Activated T-cell treated with anti-CD3 and anti-CD28 coated beads for 48 hours (primary cell): ENCODE data around the gene CMSS1.

Experiments used
- DNase-seq: peaks from one replicate; pipeline ENCODE4 v3.0.0-alpha.2; 2020; ENCODE audit warnings: low read depth

Gene CMSS1

DNA sequence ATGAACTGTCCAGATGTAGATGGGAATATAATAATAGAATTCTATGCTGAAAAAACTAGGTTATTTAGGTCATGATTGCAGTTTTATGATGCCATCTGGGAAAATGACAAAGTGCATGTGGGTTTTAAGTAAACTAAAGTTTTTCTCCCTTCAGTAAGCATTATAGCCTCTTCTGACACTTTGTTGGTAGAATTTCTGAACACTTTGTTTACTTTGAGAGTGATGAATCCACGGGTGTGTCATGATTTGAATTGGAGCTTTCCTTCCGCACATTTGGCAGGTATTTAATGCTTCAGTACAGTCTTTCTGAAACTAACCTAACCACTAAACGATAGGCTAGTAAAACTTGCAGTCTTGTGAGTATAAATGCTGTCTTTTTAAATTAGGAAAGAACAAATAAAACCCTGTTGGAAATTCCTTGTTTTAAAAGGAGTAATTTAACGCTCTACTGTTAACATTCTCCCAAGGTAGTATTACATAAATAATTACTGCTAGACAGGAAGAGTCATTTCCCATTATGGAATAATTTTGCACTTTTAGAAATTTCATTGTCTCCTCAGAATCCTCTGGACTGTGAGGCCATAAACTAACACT, 289.7 kb downstream of the CMSS1 start:
- no peak for DNase-seq

DNA sequence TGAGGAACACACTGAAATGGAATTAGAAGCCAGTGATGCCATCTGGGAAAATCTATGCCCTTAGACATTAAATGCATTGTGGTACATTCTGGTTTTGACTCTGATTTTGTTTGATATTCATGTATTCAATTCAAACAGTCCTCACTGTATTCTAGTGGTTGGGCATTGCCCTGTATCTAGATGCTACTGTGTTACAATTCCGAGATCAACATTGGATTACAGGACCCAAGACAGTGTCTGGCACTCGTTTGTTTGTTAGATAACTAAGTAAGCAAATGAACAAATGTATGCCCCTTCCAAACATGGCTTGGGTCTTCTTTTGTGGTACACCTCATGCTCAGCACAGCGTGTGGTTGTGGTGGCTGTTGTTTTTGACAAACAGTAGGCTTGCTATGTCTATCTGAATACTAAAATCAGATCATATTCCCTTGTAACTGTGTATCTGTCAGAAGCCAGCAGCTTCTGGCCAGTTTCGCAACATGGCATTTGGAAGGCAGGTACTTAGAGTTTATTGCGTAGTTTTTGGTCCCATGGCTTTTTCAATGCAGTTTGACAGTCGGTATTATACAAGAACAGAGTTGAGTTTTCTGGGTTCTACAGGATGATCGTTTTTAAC, 290.9 kb downstream of the CMSS1 start:
- DNase-seq = no peak

DNA sequence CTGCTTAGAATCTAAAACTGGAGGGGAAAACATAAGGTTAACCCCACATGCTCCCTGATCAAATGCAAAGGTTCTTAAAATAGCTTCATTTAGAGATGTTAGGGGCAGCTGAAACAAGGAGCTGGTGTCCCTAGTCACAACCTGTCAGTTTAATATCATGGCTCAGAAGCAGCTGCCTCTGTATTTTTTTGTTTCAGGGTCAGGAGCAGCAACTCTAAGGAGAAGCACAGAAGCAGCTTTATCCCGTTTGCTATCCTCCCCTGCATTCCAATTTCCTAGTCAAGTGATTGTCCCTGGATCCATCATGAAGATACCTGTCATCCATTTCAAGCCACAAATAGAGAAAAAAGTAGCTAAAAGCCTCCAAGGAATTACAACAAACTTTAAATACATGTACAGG, 292.5 kb downstream of the CMSS1 start:
- DNase-seq = no peak

DNA sequence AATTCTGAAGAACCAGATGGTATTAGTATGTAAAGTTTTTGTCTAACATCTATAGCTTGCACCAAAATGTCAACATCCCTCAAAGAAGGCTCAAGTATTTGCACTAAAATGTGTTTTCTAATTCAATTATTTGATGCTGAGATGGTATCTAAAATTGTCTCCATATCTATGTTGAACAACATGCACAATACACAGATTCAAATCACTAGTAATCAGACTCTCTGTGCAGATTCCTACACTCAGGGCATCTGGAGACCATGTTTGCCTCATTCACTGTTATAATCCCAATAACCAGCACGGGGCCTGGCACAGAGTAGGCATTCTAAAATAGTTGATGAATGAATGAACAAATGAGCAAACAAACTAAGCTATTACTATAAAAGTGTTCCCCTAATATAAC, 294.1 kb downstream of the CMSS1 start:
- no peak for DNase-seq

DNA sequence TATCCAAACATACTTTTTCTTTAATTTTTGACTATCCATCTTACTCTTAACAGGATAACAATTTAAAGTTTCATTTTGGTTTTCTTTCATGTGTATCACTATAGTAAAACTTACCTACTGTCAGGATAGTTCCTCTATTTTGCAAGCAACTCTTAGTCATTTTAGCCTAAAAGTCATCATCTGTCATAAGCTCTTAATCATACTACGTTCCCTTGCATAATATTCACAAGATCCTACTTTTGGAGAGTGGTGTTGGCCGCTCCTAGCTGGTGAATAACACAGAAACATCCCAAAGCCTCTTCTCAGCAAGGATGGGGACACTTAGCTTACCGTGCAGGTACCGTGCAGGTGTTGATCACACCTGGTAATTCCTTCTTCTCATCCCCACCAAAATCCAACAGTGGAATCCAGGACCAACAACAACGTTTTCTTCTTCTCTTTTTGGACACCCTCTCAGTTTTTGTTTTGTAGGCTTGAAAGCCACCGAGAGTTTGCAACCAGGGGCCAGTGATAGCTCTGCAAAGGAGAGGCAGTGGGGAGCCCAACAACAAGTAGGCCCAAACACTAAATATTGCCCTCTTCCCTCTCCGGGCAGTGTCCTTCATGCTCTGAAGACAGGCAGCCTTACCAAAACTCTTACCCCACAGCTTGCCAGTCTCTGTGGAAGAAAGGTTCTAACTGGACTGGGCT, 296.2 kb downstream of the CMSS1 start:
- no peak for DNase-seq

- DNase-seq = no peak
Observed at GRCh38 chr3:100114413-100115030, 296.9 kb downstream of the CMSS1 start, which contains the start of gene FILIP1L. Gene FILIP1L (minus strand): TSS chr3:100114501.

- DNase-seq = no peak
Observed at GRCh38 chr3:100117093-100117492, 299.4 kb downstream of the CMSS1 start.

DNA sequence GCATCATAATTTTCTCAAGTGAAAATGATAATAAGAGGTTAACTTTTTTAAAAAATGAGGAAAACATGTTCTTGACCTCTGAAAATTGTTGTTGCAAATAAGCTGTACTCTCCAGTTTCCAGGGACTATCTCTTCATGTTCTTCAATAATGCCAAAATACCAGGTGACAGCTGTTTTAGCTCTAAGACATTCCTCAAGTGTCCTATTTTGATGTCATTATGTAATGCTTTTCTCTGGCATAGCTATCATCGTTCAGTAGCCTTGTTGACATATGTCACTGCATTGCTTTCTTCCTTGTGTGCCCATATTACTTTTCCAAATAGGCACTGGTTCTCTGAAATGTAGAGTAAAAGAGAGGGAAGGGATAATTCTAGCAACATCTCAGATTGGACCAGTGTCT, 302.4 kb downstream of the CMSS1 start:
- no peak for DNase-seq

DNA sequence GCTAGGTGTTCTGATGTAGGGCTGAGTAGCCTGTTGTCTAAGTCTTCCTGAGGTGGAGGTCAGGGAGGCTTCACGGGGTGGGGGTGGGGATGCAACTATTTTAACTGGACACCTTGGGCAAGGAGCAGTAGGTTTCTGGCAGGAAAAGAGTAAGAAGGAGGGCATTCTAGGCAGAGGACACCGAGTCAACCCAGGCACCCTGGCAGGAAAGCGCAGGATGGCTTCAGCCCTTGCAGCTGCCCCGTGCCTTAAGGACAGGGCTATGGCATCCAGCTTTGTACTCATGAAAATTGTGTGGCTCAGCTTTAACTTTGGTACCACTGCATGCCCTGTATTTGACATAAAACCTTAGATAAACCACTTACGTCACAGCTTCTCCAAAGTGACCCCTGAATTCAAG, 303.0 kb downstream of the CMSS1 start:
- DNase-seq = no peak

- no peak for DNase-seq
Observed at GRCh38 chr3:100122321-100122720, 304.7 kb downstream of the CMSS1 start.

GRCh38 chr3:100123112-100123511, 305.4 kb downstream of the CMSS1 start:
- no peak for DNase-seq

DNA sequence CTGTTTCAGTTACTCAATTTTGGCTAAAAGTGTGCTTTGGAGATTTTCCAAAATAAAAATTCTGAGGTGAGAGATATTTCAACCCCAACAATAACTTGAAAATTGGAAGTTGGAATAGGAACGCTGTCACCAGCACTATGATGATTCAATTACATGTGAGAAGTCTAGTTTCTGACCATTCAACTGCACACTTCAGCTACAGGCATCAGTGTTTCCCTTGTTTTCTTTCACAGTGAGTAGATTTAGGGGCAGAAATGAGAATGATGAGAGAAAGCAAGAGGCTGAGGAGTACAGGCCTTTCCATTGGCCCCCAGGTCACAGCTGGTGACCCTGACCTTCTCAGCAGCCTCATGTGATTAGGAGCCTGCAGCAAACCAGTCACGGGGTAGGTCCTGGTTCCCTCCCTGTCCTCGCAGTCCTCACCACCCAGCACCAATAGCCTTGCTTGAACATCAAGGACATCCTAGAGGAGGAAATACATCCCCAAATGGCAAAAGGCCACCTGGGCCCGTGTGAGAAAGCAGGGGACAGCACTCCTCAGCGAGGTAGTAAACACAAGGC, 306.6 kb downstream of the CMSS1 start:
- no peak for DNase-seq

GRCh38 chr3:100125161-100125938, 307.7 kb downstream of the CMSS1 start:
- DNase-seq = no peak

DNA sequence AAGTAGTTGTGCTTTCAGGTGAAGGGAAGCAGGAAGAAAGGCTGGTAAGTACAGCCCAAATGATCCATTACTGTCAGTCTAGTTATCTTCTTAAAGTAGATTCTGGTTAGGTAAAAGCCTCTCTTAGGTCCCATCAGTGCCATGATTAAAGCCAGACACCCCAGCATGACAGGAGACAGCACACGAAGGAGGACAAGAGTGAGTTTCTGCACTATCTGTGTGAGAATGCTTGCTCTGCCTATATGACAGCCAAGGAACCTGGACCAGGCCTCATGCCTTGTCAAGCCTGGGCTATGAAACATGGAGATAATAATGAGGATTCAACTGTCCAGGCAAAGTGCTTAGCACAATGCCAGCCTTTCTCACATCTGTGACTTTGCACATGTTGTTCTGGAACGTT, 310.1 kb downstream of the CMSS1 start:
- DNase-seq = no peak

DNA sequence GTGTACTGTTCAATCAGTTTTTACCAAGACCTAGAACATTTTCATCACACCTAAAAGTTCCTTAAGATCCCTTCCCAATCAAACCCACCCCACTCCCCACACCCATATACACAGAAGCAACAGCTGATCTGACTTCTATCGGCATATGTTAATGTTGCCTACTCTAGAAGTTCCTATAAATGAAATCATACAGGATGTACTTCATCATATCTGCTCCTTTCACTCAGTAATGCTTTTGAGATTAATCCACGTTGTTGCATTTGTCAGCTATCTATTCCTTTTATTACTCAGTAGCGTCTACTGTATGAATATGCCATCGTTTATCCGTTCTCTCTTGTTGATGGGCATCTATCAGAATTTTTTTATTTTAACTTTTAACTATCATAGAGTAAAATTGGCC, 310.9 kb downstream of the CMSS1 start:
- no peak for DNase-seq

DNA sequence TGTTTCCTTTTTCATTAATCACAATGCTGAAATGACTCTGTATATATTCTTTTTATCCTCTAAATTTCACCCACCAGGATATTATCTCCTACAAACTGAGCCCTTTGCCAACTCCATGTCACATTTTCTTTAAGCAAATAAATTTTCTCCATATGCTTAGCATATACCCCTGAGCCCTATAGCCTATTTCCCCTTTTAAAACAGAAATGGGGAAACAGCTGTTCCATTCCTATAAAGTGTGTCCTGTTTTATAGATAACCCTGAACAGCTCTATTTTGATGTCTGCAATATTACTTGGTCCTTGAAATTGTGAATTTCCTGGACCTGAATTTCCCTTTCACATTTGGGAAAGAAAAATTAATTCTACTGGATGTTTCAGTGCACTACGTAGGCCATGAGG, 312.3 kb downstream of the CMSS1 start:
- DNase-seq = no peak

DNA sequence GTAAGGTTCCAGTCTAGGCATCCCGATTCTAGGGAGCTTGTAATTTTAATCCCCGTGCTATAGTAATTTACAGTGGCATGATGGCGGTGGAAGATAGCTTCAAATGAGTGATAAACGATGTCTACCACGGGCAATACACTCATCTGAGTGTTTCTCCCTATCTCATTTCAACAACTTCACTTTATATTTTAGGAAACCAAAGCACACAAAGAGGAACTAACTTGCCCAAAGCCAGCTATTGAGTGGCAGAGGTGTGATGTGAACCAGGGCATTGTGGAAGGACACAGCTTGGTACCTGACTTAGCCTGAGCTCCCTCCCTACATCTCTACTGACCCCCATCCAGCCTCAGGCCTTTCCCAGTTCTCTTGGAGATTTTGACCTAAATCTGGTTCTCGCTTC, 313.6 kb downstream of the CMSS1 start:
- DNase-seq = no peak

DNA sequence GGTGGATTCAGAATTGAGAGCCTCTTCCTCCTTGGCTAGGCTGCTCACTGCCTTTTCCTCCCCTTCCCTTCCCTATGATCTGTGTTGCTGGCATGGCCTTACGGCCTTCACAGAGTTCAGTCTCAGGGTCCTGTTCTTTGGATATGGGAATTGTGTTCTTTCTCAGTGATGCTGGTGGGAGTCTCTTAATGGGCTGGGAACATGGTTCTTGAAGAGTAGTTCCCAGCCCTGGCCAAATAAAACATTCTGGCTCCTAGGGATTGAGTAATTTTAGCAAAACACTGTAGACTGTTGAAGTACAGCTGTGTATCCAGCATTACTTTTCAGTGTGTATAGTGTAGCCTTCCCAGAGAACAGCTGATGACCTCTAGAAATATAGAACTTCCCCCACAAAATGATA, 319.3 kb downstream of the CMSS1 start:
- no peak for DNase-seq

DNA sequence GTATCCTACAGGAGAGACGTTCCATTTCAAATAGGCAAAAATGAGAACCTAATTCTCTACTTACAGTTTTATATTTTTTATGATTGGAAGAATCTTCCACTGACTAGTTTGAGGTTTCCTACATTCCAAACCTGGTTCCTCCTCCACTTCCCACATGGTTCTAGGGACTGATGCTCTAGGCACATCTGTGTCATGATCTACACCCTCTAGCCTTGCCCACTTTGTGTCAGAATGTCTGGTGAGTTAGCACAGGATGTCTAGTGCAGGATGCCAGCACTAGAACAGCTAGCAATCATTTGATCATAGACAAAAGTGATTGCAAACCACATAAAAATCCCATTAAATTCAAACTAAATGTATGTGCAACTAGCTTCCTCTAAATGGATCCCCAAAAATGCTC, 323.3 kb downstream of the CMSS1 start:
- DNase-seq = no peak

DNA sequence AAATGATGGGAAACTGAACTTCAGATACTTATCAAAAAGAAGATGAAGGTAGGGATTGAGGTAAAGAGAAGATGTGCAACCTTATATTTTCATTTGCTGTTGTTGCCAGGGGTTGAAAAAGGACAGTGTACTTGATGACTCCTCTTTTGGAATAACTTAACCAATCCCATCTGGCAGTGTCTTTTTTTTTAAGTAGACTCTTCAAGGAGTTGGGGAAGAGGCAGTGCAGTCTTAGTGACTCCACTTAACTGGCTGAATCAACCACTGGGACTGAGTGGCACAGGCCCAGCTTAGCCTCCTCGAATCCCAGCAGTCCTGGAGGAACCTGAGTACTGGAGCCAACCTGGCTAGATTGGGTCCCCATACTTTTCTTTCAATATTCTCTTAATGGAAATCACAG, 323.9 kb downstream of the CMSS1 start:
- DNase-seq = no peak

DNA sequence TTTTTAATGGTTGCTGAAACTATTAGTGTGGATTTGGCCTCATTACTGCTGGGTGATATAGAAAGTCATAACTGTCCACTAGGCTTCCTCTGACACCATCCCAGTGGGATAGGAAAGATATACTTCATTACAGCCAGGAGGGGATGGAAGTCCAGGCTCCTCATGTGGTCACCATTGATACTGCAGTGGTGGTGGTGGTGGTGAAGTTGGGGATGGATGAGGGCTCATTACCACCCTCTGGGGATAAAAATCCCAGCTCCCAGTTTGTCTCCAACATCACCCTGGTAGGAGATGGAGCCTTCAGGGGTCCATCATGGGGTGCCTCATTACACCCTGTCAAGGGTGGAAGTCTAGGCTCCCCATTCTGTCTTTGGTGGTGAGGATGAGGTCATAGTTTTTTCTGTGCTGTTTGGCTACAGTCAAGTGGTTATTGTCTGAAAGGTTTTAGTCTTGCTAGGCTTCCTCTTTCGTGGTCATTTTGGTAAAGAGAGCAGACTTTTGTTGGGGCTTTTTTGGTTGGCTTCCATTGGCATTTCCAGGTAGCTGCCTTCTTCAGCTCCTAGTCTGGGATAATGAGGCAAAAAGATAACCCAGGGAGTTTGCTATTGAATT, 326.7 kb downstream of the CMSS1 start:
- no peak for DNase-seq

DNA sequence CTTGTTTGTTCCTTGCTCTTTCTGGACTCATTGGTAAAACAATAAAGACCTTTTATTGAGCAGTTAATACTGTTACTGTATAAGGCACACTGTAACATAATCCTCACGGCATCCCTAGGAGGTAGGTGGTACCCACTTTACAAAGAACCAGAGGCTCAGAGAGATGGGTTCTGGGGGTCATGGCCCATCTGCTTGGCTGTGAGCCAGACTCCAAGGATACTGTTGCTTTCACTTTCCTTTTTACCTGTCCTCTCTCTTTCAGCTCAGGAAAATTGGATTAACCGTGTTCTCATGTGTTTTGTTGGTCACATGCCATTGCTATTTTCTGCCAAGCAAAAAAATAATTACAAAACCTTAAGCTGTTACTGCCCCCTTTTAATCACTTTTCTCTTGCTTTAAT, 331.5 kb downstream of the CMSS1 start:
- DNase-seq = no peak
